GM12801 (cell line): ENCODE measurements around the gene TENM4.

Source experiments
- TF ChIP-seq, protein P1 (sequence below): IDR thresholded peaks from one replicate; pipeline ENCODE4 v1.5.1; 2011; ENCODE audit warnings: control low read depth; ENCODE audit not compliant: insufficient read length; ENCODE audit errors: extremely low read depth

TENM4 gene

DNA sequence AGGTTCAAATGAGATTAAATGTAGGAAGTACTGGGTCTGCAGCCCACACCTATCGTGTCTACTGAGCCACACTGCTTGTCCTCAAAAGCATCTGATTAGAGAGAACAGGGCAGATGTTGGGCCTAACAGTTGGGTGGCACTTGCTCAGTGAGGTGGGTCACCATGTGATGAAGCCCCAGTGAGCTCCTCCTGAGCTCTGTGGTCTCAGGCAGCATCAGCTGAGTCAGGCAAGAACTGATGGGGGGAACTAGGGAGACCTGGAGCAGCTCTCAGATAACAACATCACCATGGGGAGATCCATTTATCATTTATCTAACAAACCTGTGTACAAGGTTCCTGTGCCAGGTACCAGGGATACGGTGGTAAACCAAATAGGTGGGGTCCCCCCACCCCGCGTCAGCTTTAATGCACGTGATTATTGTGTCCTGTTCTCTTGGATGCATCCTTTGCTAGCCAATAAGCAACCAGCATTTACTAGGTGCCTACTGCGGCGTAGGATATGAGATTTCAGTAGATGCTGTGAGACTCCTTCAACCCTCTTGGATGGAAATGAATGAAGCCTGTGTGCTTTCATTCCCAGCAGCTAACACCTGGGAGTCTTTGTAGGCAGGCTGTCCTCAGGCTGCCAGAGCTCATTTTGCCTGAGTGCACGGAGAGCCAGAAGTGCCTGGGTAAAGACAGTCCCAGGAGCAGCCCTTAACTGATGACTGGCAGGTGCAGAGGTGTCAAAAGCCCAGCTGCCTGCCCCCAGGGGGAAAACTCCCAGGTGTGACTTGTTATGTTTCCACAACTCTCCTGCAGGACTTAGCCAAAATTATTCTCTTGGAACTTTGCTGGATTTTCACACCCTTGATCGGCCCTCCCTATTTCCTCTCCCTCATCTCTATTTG is 792.6 kb downstream of the TENM4 start:
- TF ChIP-seq, protein P1, sequence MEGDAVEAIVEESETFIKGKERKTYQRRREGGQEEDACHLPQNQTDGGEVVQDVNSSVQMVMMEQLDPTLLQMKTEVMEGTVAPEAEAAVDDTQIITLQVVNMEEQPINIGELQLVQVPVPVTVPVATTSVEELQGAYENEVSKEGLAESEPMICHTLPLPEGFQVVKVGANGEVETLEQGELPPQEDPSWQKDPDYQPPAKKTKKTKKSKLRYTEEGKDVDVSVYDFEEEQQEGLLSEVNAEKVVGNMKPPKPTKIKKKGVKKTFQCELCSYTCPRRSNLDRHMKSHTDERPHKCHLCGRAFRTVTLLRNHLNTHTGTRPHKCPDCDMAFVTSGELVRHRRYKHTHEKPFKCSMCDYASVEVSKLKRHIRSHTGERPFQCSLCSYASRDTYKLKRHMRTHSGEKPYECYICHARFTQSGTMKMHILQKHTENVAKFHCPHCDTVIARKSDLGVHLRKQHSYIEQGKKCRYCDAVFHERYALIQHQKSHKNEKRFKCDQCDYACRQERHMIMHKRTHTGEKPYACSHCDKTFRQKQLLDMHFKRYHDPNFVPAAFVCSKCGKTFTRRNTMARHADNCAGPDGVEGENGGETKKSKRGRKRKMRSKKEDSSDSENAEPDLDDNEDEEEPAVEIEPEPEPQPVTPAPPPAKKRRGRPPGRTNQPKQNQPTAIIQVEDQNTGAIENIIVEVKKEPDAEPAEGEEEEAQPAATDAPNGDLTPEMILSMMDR: no peak

GRCh38 chr11:78647266-78647915 is 793.4 kb downstream of the TENM4 start:
- TF ChIP-seq, protein P1: no peak

- TF ChIP-seq, protein P1: no peak
Measured at GRCh38 chr11:78646564-78647185, 794.2 kb downstream of the TENM4 start.

DNA sequence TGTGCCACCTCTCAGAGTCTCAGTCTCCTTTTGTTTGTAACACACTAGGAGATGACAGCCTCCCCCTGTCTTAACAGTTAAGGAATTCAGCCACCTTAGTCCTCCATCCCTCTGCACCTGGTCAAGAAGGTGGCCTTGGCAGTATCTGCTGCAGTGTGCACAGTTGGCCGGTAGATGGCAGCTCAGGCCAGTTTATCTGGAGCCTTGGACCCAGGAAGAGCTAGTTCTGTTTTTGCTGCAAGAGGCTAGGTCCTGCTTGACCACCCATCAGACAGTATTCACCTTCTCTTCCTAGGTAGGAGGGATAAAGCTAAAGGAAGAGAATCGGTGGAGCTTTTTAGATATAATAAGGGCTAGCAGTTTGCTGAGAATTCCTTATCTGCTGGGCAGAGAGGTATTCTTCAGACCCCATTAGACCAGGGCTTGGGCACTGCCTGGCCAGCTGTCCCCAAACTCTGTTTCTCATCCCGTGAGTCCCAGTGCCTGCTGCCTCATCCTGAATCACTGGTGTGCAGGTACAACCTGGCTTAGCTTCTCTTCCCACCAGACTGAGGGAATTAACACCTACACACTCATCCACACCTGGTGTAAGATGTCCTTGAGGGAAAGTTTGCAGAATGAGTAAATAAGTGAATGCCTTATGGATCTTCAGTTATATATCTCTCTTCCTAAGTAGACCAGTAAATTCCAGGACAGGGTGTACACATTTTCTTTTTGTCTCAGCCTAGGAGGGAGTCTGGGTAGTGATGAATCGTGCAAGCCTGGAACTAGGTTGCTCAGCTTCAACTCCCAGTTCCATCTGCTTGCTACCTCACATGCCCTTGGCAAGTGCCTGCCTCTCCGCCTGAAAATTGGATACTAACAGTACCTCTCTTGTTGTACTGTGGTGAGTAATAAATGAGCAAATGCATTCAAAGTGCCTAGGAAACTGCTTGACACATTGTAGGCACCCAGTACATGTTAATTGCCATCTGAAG is 795.3 kb downstream of the TENM4 start:
- TF ChIP-seq, protein P1: peak; percentile 24

DNA sequence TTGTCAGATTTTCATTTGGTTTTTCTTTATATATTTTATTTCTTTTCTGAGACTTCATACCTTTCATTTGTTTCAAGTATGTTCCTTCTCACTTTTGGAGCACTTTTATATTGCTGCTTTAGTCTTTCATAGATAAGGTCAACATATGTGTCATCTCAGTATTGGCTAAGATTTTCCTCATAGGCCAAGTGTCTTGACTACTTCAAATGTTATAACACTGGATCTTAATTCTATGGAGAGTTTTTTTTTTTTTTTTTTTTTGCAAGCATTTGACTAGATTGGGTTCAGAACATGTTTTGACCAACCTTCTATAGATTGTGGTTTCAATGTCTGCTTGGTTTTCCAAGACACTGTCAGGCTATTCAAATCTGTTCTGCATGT is 797.2 kb downstream of the TENM4 start:
- TF ChIP-seq, protein P1: no peak

- TF ChIP-seq, protein P1: no peak
Measured at GRCh38 chr11:78642979-78643675, 797.7 kb downstream of the TENM4 start.
